OCI-LY7 (cell line): ENCODE results near the gene CCER1.
A peak's percentile ranks its signal among the peaks of the same experiment; 100 is the strongest.

Source experiments
- CTCF ChIP-seq: fragments of 200-600 bp; sonication (generic); conservative IDR thresholded peaks from 2 replicates; pipeline ENCODE4 v1.5.1; 2014; ENCODE audit warnings: mild to moderate bottlenecking, antibody characterized with exemption, low read length, moderate library complexity, mixed read lengths
- EZH2phosphoT487 ChIP-seq: fragments of 200-600 bp; sonication (generic); IDR thresholded peaks from 2 replicates; pipeline ENCODE4 v1.6.1; 2018; ENCODE audit warnings: low read depth, borderline replicate concordance, mild to moderate bottlenecking, mixed run types, antibody characterized with exemption, low read length, moderate library complexity, mixed read lengths

- peak; percentile 73 for TF ChIP-seq CTCF
- TF ChIP-seq EZH2phosphoT487, result no peak
These were observed 23.3 kb upstream of the CCER1 start for GRCh38 chr12:90978117-90978770.
